WTC11 (cell line): ENCODE measurements around the gene ACKR3.

ENCODE experiments used
- CTCF ChIP-seq: fragments of 200-600 bp; IDR thresholded peaks from 2 replicates; pipeline ENCODE4 v1.8.0; 2022; ENCODE audit warnings: antibody characterized with exemption
- NR2C2 ChIP-seq: sonication (generic); formaldehyde crosslinking; IDR thresholded peaks from 2 replicates; pipeline ENCODE4 v1.8.0; 2022; ENCODE audit warnings: mild to moderate bottlenecking, missing genetic modification reagents
- SP1 ChIP-seq: sonication (generic); formaldehyde crosslinking; conservative IDR thresholded peaks from 2 replicates; pipeline ENCODE4 v1.8.1; 2022; ENCODE audit warnings: missing genetic modification reagents
- USF2 ChIP-seq: sonication (generic); formaldehyde crosslinking; IDR thresholded peaks from 2 replicates; pipeline ENCODE4 v1.8.1; 2023; ENCODE audit warnings: mild to moderate bottlenecking, missing genetic modification reagents, moderate library complexity

- TF ChIP-seq SP1 = no peak
- no peak for TF ChIP-seq USF2 (CRISPR knock-in tag)
- no peak for TF ChIP-seq CTCF
- TF ChIP-seq NR2C2 (CRISPR knock-in tag) = no peak
Measured at GRCh38 chr2:236625156-236625690, 55.6 kb downstream of the ACKR3 start.
